GM19324 (cell line): ENCODE results near the gene FRMD3.

Experiments
- ATAC-seq: cut with Tn5 transposase; IDR thresholded peaks from one replicate; pipeline ENCODE4 v1.9.1; 2021; ENCODE audit warnings: mild to moderate bottlenecking, moderate library complexity; ENCODE audit not compliant: unreplicated experiment, low FRiP score

The FRMD3 gene

DNA sequence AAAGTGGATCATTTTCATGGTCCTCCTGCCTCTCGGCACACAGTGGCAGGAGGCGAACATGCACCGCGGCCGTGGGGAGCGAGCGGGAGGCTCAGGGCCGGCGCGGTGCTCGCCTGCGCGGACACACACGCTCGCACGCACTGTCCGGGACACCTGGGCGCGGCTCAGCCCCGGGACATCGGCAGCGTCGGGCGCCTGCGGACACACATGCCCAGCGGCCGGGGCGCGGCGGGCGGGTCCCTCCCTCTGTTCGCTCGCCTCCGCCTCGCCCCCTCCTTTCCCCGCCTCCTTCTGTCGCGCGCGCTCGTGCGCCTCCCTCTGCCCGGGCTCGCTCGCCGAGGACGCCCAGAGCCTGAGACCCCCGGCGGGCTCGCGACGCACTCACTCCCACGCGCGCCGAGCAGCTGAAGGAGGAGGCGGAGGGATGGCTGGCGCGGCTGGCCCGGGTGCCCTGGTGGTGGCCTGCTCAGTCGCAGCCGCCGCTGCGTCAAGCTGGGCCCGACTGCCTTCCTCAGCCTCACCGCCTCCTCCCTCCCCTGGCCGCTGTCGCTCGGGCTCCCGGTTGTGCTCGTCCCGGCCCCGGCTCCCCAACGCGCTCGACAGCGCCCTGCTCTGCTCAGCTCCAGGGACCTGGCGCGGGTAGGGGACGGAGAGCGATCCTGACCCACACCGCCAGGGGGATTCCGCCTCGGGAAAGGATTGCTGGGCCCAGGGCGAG, at the start of gene FRMD3:
Gene FRMD3, minus strand, starts transcription at position 230 of the 718 bp plus-strand sequence. Its CDS starts 170 bp downstream, at position 60.
- ATAC-seq = no peak

DNA sequence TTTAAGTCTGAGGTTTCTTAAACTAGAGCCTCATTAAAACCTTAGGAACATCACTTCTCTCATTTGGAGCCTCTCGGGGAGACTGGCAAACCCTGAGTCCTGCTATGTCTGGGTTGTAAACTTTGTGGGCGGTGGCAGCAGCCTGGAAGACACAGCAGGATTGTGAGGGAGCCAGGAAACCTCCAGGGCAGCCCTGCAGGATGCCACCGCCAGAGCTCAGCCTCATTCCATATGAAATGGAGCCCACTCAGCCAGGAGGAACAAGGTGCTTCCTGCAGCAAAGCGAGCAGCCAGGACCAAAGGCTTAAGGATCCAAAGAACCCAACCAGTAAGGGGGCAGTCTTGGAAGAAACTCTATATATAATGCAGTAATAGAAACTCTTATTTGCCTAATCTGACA, 46.8 kb upstream of the FRMD3 start:
- ATAC-seq = no peak

DNA sequence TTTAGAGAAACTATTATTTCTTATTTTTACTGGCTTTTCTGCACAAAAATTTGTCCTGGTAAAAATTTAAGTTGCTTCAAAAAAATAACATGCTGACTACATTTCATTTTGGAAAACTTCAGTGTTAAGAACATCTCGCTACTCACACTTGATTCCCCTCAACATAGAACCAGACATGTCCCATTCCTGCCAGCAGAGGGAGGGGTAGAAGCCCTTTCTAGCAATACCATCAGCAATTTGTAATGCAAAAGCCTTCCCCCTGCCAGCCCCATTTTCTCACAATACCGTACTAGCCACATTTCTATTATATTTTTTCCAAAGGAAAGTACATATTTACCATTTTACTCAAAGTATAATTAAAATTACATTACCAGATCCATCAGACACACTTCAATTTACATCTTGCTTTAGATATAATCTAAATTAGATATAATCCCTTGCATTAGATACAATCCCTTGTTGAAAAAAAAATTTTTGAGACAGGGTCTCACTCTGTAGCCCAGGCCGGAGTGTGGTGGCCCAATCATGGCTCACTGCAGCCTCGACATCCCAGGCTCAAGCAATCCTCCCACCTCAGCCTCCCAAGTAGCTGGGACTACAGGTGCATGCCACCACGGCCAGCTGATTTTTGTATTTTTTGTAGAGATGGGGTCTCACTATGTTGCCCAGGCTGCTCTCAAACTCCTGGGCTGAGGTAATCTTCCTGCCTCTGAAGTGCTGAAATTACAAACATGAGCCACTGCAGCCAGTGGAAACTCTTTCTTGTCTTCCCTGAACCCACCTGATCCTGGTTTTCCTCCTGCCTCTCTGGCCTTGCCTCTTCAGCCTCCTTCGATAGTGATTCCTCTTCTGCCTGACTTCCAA, 45.2 kb upstream of the FRMD3 start:
- peak; percentile 70 for ATAC-seq

DNA sequence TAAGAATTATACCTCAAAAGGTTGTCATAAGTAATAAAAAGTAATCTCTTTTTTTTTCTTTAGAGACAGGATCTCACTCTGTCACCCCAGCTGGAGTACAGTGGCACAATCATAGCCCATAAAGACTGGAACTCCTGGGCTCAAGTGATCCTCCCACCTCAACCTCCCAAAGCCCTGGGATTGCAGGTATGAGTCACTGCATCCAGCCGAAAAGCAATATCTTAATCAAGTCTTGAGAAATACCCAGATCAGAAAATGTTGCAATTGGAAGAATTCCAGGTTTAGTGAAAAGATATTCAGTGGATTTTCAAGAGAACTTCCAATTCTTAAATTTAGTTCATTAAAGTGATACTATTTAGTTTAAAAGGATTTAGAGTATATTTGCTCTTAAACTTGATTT, 43.8 kb upstream of the FRMD3 start:
- no peak for ATAC-seq

DNA sequence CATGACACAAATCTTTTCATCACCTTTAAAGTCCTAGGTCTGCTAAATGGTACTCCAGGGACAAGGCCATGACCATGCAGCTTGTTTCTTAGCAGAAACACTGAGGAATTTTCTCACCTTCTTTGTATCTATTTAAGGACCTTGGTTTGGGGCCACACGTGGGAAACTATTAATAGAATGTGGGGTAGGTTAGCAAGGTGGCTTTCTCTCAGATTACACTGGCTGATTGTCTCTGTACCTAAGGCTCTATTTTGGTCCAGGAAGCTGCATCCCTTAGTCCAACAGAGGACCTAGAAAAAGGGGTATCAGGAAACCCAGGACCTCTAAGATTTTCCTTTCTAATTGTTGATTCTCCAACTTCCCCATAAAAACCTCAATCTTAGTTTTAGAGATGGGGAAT, 36.3 kb upstream of the FRMD3 start:
- ATAC-seq = no peak

DNA sequence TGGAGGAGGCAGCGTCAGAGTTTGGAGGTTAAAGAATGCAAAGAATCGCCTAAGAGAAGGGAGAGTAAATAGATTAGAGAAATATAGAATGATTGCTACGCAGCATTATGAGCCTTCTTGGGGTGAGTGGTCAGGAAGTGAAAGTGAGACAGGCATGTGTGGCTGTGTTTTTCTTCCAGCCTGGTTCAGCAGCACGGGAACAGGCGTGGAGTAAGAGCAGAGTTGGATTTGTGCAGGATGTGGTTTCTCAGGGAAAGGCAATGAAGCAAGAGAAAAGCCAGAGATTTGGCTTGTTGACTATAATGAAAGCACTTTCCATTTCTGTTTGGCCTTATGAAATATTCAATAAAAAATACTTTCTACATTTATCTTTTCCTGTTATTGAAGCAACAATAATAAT, 34.3 kb upstream of the FRMD3 start:
- no peak for ATAC-seq

DNA sequence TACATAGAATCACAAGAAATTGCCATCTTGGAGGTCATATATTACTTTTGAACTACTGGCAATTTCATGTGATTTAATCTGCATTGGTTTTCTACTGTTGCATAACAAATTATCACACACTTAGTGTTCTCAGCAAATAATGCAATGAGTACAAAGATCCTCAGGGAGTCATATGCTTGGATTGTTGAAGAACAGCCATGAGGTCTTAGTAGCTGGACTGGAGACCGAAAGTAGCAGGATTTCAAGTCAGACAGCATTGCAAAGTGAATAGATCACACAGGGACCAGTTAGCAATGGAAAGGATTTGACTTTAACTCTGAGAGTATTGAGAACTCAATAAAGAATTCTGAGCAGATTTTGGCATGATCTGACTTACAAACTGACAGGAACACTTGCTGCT, 32.2 kb upstream of the FRMD3 start:
- ATAC-seq = no peak

DNA sequence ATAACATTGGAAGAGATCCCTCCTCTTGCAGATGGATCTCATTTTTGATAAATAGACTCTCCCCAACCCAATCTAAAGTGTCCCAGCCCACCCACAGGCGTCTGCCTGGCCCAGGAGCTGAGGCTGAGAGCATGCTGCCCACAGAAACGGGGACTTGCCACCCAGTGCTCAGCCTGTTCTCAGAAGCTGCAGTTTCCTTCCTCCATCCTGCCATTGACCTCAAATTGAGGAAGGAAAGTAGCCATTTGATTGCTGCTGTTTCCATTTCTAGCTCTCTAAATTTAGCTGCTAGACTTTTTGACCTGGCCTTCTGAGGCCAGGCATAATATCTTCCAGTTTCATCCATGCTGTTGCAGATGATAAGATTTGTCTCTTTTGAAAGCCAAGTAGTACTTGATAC, 31.1 kb upstream of the FRMD3 start:
- ATAC-seq = no peak

DNA sequence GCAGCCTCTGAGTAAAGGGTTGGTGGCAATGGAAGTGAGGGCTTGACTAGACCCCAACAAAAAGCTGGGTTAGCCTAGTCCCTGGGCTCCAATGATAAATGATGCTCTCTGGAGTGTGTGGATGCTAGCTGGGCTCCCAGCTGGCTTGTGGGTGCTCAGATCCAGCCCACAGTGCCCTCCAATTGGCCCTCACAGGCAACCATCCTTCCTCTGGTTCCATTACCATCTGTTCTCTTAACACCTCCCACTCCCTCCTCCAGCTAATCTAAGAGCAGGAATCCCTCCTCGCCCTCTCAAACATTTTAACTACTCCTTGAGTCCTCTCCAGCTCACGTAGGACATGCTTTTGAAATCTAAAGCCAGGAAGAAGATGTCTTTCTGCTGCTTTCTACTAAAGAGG, 25.2 kb upstream of the FRMD3 start:
- no peak for ATAC-seq

DNA sequence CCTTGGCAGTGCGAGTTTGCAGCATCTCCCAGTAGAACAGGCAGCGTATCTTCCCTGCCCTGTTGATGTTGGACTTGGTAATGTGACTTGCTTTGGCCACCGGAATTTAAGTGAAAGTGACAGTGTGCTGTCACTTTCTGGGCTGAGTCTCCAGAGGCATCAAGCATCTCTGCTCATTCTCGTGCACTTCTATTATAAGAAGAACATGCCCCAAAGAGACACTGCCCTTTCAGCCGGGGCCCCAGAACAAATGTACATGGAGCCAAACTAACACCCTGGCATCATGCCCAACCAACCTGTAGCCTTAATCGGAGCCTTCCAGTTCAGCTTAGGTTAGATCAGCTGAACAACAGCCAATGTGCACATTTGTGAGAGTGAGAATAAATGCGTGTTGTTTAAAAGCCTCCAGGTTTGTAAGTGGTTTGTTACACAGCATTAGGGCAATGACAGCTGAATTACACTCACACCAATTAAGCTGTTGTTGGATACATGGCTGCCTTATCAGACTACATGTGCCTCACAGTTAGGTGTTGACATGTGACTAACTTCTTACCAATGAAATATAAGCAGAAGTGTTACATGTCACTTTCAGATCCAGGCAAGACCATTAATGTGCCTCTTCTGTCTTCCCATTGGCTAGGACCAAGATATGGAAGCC, 22.1 kb upstream of the FRMD3 start:
- no peak for ATAC-seq

DNA sequence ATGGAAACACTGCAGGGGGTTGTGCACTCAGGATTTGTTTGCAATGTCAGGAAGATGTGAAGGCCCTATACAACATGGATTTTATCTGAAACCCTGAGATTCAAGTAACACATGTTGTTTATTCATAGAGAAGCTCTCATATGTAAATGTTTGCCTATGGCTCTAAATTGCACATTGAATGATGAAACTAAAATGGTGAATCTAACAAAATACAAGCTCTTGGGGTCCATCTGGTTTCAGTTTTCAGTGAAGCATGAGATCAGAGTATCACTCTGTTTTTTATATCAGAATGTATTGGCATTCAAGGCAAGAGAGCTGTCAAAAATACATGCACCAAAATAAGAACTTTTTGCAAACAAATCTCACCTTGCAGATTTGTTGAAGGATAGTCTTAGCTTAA, 19.6 kb upstream of the FRMD3 start:
- no peak for ATAC-seq

DNA sequence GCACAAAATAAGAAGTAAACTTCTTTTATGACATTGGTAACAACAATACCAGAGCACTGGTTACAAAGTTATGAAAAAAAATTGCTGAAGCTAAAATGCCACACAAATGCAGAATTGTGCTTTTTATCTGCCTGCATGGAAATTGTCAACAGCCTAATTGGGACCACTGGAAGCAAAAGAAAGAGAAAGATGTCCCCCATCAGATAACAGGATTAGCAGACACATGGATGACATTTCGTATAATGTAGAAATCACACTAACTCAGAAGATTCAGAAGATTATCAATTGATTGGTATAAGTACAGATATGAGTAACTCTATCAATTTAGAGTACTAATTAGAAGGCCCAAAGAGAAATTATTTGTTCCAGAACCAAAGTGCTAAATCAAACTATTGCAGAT, 19.1 kb upstream of the FRMD3 start:
- no peak for ATAC-seq

DNA sequence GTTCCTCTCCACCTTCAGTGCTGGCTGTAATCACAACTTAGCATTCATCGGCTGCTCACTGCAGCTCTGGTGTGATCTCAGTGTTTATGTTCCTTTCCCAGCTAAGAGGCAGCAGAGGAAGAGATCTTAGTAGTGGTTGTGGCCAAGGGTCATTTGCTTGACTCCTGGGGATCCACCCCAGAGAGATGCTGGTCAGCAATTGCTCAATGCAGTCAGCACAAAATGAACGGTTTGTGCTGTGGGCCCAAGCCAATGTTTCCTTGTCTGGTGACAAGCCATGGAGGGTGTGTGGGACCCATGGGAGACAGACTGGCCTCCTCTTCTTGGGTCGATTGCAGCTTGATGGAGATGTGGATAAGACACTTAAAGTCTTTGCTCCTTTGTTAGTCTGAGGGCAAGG, 16.1 kb upstream of the FRMD3 start:
- no peak for ATAC-seq

DNA sequence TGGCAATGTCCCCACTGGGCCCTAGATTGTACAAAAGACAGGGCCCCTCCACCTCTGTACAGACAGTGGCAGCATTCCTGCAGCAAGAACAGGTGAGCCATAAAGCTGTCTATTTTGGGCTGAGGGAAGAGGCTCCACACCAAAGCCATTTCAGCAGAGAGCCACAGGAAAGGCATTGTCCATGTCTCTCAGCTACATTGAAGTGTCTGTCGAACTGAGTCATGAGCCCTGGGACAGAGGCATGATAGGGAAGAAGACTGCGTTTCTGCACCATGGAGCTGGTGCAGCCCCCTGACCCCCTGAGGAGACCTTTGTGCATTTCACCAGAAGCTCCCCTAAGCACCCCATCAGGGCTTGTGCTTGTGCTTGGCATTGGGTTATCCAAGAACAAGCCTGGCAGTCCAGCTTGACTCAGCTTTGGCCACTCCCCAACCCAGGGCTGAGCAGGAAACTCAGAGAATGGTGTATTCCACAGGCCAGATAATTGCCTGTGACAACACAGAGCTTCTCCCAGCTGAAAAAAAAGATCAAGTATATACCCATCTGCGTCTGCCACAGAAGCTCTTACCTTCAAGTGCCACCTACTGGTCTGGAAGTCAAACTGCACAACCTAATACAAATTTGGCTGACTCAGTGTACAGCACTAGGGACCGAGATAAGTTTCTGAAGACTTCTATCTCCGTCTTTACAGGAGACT, 5.9 kb upstream of the FRMD3 start:
- ATAC-seq = peak; percentile 81

DNA sequence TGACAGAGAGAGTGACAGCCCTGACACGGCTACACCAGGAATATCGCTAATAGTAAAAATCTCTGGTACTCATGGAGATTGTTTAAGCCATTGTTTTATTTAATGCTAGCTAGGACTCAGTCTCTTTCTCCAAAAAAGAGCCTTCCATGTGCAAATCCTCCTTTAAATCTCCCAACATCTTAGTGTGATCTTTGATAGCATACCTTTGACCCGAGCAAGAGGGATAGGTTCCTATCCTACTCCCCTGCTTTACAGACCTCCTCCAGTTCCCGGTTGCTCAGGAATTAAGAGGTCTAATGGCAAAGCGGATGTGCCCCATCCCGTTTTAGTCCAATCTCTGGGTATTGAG, 663 bp upstream of the FRMD3 start:
- no peak for ATAC-seq

DNA sequence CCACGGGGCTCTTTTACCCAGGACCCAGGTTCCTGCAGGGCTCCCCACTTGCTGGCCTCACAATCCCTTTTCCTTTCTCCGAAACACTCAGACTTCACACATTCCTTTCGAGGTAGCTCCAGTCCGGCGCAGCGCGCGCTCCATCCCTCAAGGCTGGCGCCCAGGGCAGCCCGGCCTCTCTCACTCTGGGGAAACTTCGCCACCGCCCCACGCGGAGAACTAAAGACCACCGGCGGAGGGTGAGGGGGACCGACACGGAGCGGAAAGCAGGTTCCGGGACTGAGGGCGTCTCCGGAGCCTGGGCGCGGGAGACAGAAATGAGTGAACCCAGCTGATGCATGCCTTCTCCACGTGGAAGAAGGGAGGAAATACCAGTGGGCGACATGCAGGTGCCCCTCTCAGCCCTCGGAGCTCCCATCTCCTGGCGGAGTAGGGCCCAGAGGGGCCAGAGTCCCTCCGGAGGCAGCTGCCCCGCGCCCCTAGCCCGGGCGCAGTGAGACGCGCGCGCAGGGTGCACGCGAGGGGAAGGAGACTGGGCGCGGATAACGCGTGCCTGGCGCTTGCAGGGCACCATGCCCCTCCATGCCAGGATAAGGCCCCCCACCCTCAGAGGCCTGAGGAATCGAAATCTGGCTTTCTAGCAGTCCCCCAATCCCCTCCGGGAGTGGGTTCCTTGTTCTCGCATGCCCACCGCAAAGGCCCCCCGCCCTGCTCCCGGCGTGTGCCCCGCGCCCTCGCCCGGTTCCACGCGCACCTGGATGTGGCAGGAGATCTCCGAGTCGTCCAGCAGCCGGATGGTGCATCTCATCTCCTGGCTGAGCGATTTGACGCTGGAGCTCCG, 650 bp downstream of the FRMD3 start:
- ATAC-seq = no peak

DNA sequence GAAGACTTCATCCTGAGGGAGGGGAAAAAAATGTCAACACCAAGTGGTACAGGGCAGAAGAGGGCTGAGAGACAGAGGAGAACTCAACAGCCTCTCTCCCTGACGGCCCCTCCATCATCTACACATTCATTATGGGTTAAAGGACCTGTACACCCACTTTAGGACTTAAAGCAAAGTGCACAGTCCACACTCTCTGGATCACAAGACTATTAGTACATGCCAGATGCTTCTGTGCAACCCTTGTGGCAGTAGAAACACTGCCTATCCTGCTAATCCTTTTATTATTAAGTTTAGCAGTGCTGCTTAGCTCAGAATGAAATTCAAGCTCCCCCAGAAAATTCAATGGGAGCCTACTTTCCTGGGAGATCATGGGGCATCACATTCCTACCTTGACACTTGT, 1.9 kb downstream of the FRMD3 start:
- no peak for ATAC-seq

DNA sequence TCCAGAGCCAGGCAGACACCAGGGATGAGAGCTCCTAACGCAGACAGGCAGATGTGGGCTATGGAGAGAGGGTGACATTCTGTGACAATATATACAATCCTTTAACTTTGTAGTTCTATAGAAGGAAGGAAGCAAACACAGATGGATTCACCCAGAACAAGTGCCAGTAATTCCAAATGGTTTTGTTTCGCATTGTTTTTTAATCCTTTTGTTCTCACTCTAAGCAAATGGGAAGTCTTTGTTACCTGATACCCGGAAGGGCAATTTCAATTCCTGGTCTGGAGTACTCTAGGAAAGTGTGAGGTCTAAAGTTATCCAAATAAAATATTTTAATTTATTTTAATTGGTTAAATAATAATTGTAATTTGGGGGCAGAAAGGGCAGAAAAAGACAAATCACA, 2.5 kb downstream of the FRMD3 start:
- ATAC-seq = no peak

DNA sequence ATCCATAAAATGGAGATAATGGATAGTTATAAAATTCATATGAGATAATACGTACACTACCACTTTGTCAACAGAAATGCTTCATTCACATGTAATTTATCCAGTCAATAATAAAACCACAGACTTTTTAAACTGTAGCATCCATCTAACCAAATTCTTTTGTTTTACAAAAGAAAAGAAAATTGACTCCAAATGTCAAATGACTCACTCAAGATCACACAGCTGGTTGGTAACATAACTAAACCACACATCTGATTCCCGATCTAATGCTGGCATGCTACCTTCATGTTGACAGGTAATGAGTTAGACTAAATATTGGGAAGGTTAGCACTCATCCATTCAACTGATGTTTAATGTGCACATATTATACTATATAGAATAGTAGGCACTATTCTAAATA, 4.9 kb downstream of the FRMD3 start:
- ATAC-seq = no peak

DNA sequence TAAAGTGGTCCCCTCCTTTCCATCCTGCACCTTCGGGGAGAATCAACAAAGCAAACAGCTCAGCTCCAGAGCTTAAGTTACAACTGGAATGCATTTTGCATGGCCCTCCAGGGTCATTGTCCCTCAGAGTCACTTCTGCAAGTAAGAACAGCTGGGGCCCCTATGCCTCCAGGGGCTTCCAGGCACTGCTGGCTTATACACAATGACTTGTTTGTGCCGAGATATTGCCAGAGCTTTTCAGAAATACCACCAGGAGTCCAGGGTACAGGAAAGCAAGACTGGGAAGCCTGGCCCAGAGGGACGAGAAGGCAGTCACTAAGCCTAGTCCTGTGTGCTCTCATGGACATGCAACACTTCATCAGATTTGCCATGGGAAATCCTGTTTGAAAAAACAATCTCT, 11.3 kb downstream of the FRMD3 start:
- no peak for ATAC-seq
